Osteoblast (primary cell): ENCODE data around the gene RIPOR3. TPM values are rescaled to one million over a fixed set of nuclear protein-coding genes. Genes with fewer than 3 reads are reported as not detected.

ENCODE experiments used
- DNase-seq: peaks from one replicate; pipeline ENCODE4 v3.0.0; 2011; ENCODE audit warnings: low spot score, mixed read lengths; ENCODE audit not compliant: insufficient read length; ENCODE audit errors: missing footprints
- H2AFZ ChIP-seq: 2 replicates; pipeline ENCODE4 v1.6.0; 2011; ENCODE audit warnings: mild to moderate bottlenecking, low read length
- H3K27ac ChIP-seq: 2 replicates; pipeline ENCODE4 v1.5.1; 2011; ENCODE audit warnings: mild to moderate bottlenecking, low read depth, low read length, moderate library complexity
- H3K27me3 ChIP-seq: 2 replicates; pipeline ENCODE4 v1.6.0; 2012; ENCODE audit warnings: mild to moderate bottlenecking, control low read depth, inconsistent platforms, low read length, moderate library complexity; ENCODE audit not compliant: insufficient read depth
- H3K36me3 ChIP-seq: 2 replicates; pipeline ENCODE4 v1.5.1; 2011; ENCODE audit warnings: mild to moderate bottlenecking, low read length, control low read depth, moderate library complexity; ENCODE audit not compliant: insufficient read depth
- H3K4me1 ChIP-seq: 2 replicates; pipeline ENCODE4 v1.5.1; 2011; ENCODE audit warnings: mild to moderate bottlenecking, low read length, control low read depth, moderate library complexity; ENCODE audit not compliant: insufficient read depth
- H3K4me2 ChIP-seq: 2 replicates; pipeline ENCODE4 v1.6.0; 2011; ENCODE audit warnings: mild to moderate bottlenecking, low read length; ENCODE audit not compliant: insufficient read depth
- H3K4me3 ChIP-seq: fragments of 200-600 bp; sonication (generic); 3 replicates; pipeline ENCODE4 v1.5.1; 2012; ENCODE audit warnings: mild to moderate bottlenecking, low read length, inconsistent platforms; ENCODE audit not compliant: insufficient read depth
- H3K79me2 ChIP-seq: 2 replicates; pipeline ENCODE4 v1.6.0; 2012; ENCODE audit warnings: mild to moderate bottlenecking, low read length, control low read depth, inconsistent platforms; ENCODE audit not compliant: insufficient read depth
- H3K9me3 ChIP-seq: 2 replicates; pipeline ENCODE4 v1.5.1; 2011; ENCODE audit warnings: low read depth, low read length, control low read depth
- H4K20me1 ChIP-seq: 2 replicates; pipeline ENCODE4 v1.6.0; 2012; ENCODE audit warnings: mild to moderate bottlenecking, low read length, control low read depth; ENCODE audit not compliant: insufficient read depth
- CTCF ChIP-seq: IDR thresholded peaks from 2 replicates; pipeline ENCODE4 v1.5.1; 2011; ENCODE audit warnings: mild to moderate bottlenecking, low read depth, low read length, moderate library complexity; ENCODE audit errors: extremely low read depth
- total RNA-seq: library from RNA; depleted of rRNA; stranded (reverse); fragments of >200 nt; gene quantifications from 2 replicates; pipeline ENCODE4 v1.2.3, GENCODE V29; 2012

Gene RIPOR3
- total RNA-seq, 1 donor, result 1.1 TPM

- no peak for TF ChIP-seq CTCF
- Histone ChIP-seq H2AFZ (no peak overlapping the region), H3K4me1 (peaks cover under 1% of the 10 kb centered on the region), H3K36me3 (no peaks in the 10 kb centered on the region), H3K4me2 (no peak overlapping the region), H3K9me3 (no peaks in the 10 kb centered on the region), H4K20me1 (no peaks in the 10 kb centered on the region), H3K79me2 (no peaks in the 10 kb centered on the region), H3K27me3 (peaks cover 13% of the 10 kb centered on the region), H3K4me3 (no peak overlapping the region), H3K27ac (no peak overlapping the region)
- peak; percentile 71 for DNase-seq
Measured at GRCh38 chr20:50630578-50631263, 60.6 kb downstream of the RIPOR3 start.

- Histone ChIP-seq H3K27ac (no peak overlapping the region), H4K20me1 (no peaks in the 10 kb centered on the region), H3K27me3 (peaks cover 6% of the 10 kb centered on the region), H3K36me3 (no peaks in the 10 kb centered on the region), H3K9me3 (no peaks in the 10 kb centered on the region), H3K4me1 (no peaks in the 10 kb centered on the region), H3K79me2 (no peaks in the 10 kb centered on the region), H3K4me2 (no peak overlapping the region), H3K4me3 (no peak overlapping the region), H2AFZ (no peak overlapping the region)
- TF ChIP-seq CTCF, result no peak
- no peak for DNase-seq
Measured at GRCh38 chr20:50629670-50630045, 61.7 kb downstream of the RIPOR3 start.

- TF ChIP-seq CTCF, result no peak
- Histone ChIP-seq H3K27me3 (peaks cover 6% of the 10 kb centered on the region), H3K4me2 (no peak overlapping the region), H3K36me3 (no peaks in the 10 kb centered on the region), H3K27ac (no peak overlapping the region), H3K79me2 (no peaks in the 10 kb centered on the region), H2AFZ (no peak overlapping the region), H3K4me3 (no peak overlapping the region), H4K20me1 (no peaks in the 10 kb centered on the region), H3K4me1 (no peaks in the 10 kb centered on the region), H3K9me3 (no peaks in the 10 kb centered on the region)
- DNase-seq, result peak; percentile 74
Measured at GRCh38 chr20:50628853-50629669, 62.3 kb downstream of the RIPOR3 start.

GRCh38 chr20:50628332-50628731, 63.0 kb downstream of the RIPOR3 start:
- H3K4me2 ChIP-seq, result no peak overlapping the region
- H3K79me2 ChIP-seq, result no peaks in the 10 kb centered on the region
- H3K27me3 ChIP-seq, result peaks cover 6% of the 10 kb centered on the region
- H3K9me3 ChIP-seq, result no peaks in the 10 kb centered on the region
- no peaks in the 10 kb centered on the region for H3K4me1 ChIP-seq
- H3K4me3 ChIP-seq, result no peak overlapping the region
- DNase-seq, result peak; percentile 19
- no peak overlapping the region for H2AFZ ChIP-seq
- no peaks in the 10 kb centered on the region for H4K20me1 ChIP-seq
- no peak overlapping the region for H3K27ac ChIP-seq
- TF ChIP-seq CTCF, result no peak
- no peaks in the 10 kb centered on the region for H3K36me3 ChIP-seq
